ENCODE measurements around the gene CLEC4C. TPM values are rescaled to one million over a fixed set of nuclear protein-coding genes. Genes with fewer than 3 reads are reported as not detected.
"Not testable (repeated sequence)": the region's sequence is repeated elsewhere in the genome, so short reads cannot be mapped to it uniquely, and the experiment has no call there.

Gene CLEC4C, protein sequence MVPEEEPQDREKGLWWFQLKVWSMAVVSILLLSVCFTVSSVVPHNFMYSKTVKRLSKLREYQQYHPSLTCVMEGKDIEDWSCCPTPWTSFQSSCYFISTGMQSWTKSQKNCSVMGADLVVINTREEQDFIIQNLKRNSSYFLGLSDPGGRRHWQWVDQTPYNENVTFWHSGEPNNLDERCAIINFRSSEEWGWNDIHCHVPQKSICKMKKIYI
- not detected for total RNA-seq

DNA sequence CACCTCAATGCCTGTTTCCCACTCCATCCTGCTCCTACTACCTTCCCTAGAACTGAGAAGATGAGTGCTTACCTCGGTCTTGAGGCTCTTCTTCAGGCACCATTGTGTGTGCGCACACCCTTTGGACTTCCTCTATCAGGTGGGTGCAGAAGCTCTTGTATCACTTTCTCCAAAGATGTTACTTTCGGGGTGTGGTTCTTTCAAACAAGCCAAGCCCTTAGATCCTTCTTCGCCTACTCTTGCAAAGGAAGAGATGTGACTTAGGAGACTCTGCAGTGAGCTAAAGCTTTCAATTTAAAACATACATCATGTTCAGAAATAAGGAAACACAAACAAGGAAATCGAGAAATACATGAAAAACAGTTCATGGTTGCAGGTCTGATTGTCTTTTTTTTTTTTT is at the start of gene CLEC4C:
CLEC4C (minus strand) TSS at position 130 of the 400 bp plus-strand sequence; CDS start at position 103, 27 bp downstream.
- H3K27me3 ChIP-seq, result no peaks in the 10 kb centered on the region
- no peaks in the 10 kb centered on the region for H3K36me3 ChIP-seq
- no peak within 1 kb of the TSS for H3K4me3 ChIP-seq
- intact Hi-C loops (cut with DNase I; ENCODE audit: low total_unique reads) (no loop called here), in situ Hi-C loops (cut with MboI; ENCODE audit: low pct_ligation_motif_present in 1 of 4, low pct_unique_long_range_greater_than_20kb in 1 of 4, low sequenced_read_pairs in 3 of 4) (no loop called here)
- no peaks in the 10 kb centered on the region for H3K4me1 ChIP-seq
- TF ChIP-seq, protein P1, sequence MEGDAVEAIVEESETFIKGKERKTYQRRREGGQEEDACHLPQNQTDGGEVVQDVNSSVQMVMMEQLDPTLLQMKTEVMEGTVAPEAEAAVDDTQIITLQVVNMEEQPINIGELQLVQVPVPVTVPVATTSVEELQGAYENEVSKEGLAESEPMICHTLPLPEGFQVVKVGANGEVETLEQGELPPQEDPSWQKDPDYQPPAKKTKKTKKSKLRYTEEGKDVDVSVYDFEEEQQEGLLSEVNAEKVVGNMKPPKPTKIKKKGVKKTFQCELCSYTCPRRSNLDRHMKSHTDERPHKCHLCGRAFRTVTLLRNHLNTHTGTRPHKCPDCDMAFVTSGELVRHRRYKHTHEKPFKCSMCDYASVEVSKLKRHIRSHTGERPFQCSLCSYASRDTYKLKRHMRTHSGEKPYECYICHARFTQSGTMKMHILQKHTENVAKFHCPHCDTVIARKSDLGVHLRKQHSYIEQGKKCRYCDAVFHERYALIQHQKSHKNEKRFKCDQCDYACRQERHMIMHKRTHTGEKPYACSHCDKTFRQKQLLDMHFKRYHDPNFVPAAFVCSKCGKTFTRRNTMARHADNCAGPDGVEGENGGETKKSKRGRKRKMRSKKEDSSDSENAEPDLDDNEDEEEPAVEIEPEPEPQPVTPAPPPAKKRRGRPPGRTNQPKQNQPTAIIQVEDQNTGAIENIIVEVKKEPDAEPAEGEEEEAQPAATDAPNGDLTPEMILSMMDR (IDR thresholded peaks at IDR 0.05), result no peak
- TF ChIP-seq EP300 (IDR thresholded peaks at IDR 0.05; ENCODE audit: low read depth) (no peak), POLR2AphosphoS5 (IDR thresholded peaks at IDR 0.05) (no peak), POLR2A (IDR thresholded peaks at IDR 0.05) (no peak)
- no peak for DNase-seq
- H3K9me3 ChIP-seq, result no peaks in the 10 kb centered on the region
- 68 to 71% methylated on average over 4 to 5 of the region's 5 CpGs for WGBS, 2 donors (ENCODE audit: low coverage in 1 of 2)
- no peak within 1 kb of the TSS for H3K27ac ChIP-seq

DNA sequence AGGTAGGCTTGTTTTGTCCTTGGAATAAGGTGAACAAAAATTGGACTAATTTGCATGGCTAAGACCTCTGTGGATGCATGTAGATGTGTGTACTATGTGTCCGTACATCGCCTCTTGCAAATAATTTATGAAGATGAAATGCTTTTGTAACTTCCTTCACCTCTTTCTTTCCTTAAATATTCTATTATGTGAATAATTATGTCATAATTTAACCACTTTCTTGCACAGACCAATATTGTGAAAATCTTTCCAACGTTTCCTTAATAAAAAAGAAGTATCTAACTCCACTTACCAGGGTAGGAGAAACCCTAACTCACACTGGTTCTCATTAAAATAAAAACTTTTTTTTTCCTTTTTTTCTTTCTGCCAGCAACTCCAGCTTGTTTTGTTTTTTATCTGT is 46.0 kb upstream of the CLEC4C start:
- 42 to 60% methylated on average over 3 of the region's 3 CpGs for WGBS, 2 donors (ENCODE audit: low coverage in 1 of 2)
- TF ChIP-seq EP300 (IDR thresholded peaks at IDR 0.05; ENCODE audit: low read depth) (no peak), POLR2A (IDR thresholded peaks at IDR 0.05) (no peak), POLR2AphosphoS5 (IDR thresholded peaks at IDR 0.05) (no peak)
- TF ChIP-seq, protein P1 (IDR thresholded peaks at IDR 0.05), result no peak

DNA sequence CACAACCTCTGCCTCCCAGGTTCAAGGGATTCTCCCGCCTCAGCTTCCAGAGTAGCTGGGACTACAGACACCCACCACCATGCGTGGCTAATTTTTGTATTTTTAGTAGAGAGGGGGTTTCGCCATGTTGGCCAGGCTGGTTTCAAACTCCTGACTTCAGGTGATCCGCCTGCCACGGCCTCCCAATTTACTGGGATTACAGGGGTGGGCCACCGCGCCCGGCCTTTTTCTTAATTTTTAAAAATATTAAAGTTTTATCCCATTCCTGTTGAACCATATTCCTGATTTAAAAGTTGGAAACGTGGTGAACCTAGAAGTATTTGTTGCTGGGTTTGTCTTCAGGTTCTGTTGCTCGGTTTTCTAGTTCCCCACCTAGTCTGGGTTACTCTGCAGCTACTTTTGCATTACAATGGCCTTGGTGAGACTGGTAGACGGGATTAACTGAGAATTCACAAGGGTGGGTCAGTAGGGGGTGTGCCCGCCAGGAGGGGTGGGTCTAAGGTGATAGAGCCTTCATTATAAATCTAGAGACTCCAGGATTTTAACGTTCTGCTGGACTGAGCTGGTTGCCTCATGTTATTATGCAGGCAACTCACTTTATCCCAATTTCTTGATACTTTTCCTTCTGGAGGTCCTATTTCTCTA is 41.8 kb upstream of the CLEC4C start, which contains the start of gene NANOG:
NANOG (plus strand) TSS at position 519 of the 645 bp plus-strand sequence. CDS start 213 bp downstream, outside the sequence.
- H3K4me1 ChIP-seq; H3K4me3 ChIP-seq; H3K36me3 ChIP-seq; H3K27ac ChIP-seq; DNase-seq; H3K9me3 ChIP-seq; intact Hi-C loops (cut with DNase I; ENCODE audit: low total_unique reads); H3K27me3 ChIP-seq; in situ Hi-C loops (cut with MboI; ENCODE audit: low pct_ligation_motif_present in 1 of 4, low pct_unique_long_range_greater_than_20kb in 1 of 4, low sequenced_read_pairs in 3 of 4): not testable (repeated sequence)
- whole genome bisulfite sequencing, 2 donors (ENCODE audit: low coverage in 1 of 2), result 67 to 73% methylated on average over 8 to 13 of the region's 13 CpGs

More for the DNA sequence above, 46.0 kb upstream of the CLEC4C start:
- intact Hi-C loops (cut with DNase I; ENCODE audit: low total_unique reads) (no loop called here), in situ Hi-C loops (cut with MboI; ENCODE audit: low pct_ligation_motif_present in 1 of 4, low pct_unique_long_range_greater_than_20kb in 1 of 4, low sequenced_read_pairs in 3 of 4) (no loop called here)
- no peaks in the 10 kb centered on the region for H3K9me3 ChIP-seq
- H3K27ac ChIP-seq, result no peak overlapping the region
- H3K27me3 ChIP-seq, result no peaks in the 10 kb centered on the region
- H3K4me1 ChIP-seq, result no peaks in the 10 kb centered on the region
- no peaks in the 10 kb centered on the region for H3K36me3 ChIP-seq
- DNase-seq, result no peak
- no peak overlapping the region for H3K4me3 ChIP-seq

DNA sequence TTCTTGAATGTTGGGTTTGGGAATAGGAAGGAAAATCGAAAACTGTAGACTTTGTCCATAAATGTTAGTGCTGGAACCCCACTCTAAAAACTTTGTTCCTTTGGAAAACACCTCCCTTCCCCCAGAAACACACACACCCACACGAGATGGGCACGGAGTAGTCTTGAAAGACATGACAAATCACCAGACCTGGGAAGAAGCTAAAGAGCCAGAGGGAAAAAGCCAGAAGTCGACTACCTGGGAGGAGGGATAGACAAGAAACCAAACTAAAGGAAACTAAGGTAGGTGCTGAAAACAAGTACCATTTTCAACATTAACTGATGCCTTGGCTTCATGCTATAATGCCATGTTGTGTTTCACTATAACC is 41.1 kb upstream of the CLEC4C start:
- no peak for TF ChIP-seq POLR2A (IDR thresholded peaks at IDR 0.05)
- TF ChIP-seq, protein P1 (IDR thresholded peaks at IDR 0.05), result no peak
- TF ChIP-seq EP300 (IDR thresholded peaks at IDR 0.05; ENCODE audit: low read depth), result no peak
- TF ChIP-seq POLR2AphosphoS5 (IDR thresholded peaks at IDR 0.05), result no peak
- Histone ChIP-seq H3K36me3 (no peaks in the 10 kb centered on the region), H3K27me3 (no peaks in the 10 kb centered on the region), H3K9me3 (no peaks in the 10 kb centered on the region), H3K27ac (no peak overlapping the region), H3K4me1 (no peaks in the 10 kb centered on the region), H3K4me3 (no peak overlapping the region)
- in situ Hi-C loops (cut with MboI; ENCODE audit: low pct_ligation_motif_present in 1 of 4, low pct_unique_long_range_greater_than_20kb in 1 of 4, low sequenced_read_pairs in 3 of 4), result no loop called here
- DNase-seq, result no peak
- intact Hi-C loops (cut with DNase I; ENCODE audit: low total_unique reads), result no loop called here
- WGBS, 2 donors (ENCODE audit: low coverage in 1 of 2), result 29 to 40% methylated on average over 4 of the region's 4 CpGs

All from transverse colon (tissue), 4 donors.